Glomerular visceral epithelial cell (primary cell): ENCODE data around the gene PIGZ.

ENCODE experiments used
- DNase-seq: peaks from one replicate; pipeline ENCODE4 v3.0.0-alpha.2; 2016; ENCODE audit errors: extremely low spot score

The PIGZ gene

DNA sequence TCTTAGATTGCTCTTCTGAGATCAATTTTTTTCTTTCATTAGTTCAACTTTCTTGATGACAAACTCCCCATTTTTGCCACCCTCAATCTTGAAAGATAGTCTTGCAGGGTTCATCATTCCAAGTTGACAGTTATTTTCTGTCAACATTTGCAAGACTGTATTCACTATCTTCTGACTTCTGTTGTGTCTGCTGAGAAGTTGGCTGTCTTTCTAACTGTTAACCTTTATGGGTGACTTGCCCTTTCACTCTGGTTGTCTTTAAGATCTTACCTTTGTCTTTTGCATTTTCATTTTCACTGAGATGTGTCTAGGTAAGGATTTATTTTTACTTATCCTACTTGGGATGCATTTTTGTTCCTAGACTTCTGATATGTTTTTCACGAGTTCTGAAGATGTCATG is 14.6 kb upstream of the PIGZ start:
- DNase-seq, result no peak

DNA sequence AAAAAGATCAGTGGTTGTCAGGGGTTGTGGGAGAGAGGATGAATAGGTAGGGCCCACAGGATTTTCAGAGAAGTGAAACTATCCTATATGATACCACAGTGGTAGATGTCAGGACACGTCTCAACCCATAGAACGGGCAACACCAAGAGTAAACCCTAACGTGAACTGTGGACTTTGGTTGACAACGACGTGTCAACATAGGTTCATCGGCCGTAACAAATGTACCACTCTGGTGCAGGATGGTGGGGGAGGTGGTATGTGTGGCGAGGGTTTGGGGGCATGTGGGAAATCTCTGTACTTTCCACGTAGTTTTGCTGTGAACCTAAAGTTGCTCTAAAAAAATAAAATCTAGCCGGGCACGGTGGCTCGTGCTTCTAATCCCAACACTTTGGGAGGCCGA is 13.0 kb upstream of the PIGZ start:
- DNase-seq, result no peak

DNA sequence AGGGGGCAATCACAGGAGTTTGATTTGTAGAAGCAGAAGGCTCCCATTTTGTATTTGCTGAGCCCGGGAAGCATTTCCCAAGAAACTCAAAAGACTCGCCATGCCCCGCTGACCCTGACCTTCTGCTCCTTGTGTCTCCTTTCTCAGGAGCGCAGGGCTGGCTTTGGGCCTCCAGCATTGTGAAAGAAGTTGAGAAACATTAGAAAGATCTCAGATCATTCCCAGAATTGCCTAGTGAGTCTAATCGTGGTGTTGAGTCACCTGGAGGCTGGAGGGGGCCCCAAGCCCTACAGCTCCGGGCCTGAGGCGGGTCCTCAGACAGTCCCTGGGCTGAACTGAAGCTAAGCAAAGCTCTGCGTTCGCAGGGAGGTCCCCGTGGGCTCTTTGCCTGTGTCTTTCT is 10.9 kb upstream of the PIGZ start:
- DNase-seq, result peak; percentile 46

DNA sequence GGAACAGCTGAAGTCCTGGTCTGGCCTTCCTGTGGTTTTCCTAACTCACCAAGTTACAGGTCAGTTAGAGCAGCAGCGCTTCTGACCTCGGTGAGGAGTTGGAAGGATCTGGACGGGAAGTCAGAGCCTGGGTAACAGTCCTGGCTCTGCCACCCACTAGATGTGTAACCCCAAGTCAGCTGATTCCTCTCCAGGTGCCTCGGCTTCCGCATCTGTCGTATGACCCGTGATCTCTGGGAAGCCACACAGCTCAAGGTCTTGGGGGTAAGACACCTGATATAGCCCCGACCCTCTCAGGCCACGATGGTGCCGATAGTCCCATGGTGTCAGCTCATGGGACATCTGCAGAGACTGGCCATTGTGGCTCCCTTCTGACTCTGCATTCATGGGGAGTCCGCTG is 8.3 kb upstream of the PIGZ start:
- DNase-seq, result no peak

DNA sequence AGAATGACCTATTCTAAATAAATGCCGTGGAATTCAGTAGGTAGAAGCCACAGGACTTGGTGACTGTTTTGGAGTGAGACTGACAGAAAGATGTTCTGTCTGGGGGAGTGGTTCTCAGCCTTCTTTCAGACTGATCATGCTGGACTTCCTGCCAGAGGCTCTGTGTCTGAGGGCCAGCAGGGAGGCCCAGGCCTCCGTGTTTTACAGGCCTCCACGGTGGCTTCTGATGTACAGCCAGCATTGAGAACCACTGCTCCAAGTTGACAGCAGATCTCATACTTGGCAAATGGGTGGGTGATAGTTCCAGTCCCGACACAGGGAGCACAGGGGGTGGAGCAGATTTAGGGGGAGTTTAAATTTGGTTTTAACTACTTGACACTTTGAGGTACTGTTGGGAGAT is 6.7 kb upstream of the PIGZ start:
- DNase-seq, result no peak

DNA sequence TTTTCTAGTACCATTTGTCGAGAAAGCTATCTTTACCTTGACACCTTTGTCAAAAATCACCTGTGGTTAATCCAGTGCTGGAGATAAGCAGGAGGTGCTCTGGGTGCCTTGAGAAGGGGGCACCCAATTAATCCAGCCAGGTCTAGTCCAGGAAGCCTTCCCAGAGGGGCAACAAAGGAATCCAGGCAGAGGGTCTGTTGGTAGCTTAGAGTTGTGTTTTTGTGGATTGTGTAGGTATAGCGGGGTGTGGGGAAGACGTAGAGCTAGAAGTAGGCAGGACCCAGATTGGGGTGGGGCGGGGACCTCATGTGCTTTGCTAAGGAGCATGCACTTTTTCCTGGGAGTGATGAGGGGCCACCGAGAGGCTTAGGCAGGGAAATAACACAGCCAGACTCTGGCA is 6.0 kb upstream of the PIGZ start:
- DNase-seq, result no peak

DNA sequence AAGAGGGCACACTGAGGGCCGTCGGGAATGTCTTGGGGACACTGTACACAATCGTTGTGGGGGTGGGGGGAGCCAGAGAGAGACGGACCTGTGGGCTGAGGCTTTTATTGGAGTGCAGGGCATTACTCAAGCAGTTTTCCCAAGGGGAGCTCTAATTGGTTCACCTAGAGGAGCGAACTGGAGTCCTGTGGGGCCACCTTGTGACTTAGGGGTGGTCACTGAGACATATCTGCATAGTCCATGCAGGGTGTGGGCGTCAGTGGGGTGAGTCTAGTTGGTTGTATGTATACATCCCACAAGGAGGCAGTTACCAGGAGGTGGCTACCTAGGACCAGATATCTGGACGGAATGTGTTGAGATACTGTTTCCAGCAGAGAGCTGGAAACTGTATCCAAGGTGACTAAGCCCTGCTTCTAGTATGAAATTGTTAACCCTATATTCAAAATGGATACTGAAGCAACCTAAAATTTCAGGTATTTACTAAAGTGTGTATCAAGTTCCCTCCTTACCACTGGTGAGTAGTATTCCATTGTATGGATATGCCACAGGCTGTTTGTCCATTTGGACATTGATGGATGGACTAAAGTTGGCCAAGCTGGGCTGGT is 2.6 kb upstream of the PIGZ start:
- no peak for DNase-seq

DNA sequence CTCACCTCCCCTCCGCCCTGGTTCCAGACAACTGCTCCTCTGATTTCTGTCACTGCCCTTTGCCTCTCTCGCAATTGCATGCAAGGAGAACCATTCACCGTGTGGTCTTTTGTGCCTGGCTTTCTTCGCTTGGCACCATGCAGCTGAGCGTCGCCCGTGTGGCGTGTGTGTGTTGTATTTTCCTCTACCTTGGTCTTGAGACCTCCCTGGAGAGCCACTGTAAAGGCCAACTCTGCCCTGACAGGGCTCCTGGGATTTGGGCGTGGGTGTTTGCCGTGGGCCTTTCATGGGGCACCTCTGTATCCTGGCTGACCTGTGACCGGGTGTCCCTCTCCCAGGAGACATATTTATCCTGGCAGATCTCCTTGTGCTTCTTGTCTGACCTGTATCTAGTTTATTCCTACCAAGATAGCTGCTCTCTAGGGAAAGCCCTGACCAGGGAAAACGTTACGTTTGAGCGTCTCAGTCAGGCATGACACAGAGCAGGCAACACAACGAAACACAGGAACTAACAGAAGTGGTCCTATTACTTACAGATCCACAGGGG is 2.0 kb upstream of the PIGZ start:
- no peak for DNase-seq

DNA sequence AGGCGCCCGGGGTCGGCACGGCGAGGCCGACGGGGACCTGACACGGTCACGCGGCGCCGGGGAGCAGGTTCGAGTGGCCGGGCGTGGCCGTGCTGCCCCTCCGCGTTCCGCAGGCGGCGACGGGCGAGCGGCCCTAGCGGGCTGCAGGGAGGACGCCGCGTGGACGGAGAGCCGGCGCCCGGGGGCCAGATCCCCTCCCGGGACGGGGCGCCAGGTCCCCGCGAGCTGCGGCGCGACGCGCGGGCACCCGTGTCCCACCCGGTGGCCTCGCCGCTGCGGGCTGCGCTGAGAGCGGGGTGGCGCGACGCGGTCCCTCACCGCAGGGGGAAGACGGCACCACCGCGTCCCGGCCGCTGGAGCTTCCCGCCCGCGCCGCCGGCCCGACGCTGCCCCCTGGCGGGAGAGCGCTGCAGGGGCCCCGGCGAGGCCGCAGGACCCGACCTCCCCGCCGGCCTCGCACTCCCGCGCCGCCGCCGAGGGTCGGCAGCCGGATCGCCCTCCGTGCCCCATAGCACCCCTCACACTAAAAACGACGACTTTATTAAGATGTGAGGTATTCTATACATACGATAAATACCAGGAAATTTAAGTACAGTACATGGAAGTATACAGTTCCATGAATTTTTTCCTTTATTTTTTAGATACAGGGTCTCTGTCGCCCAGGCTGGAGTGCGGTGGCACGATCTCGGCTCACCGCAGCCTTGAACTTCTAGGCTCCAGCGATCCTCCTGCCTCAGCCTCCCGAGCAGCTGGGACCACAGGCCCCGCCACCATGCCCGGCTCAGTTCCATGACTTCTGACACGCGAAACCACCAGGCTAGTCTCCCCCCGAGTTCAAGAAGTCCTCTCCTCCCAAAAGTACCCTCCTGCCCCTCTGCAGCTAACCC is 1.3 kb upstream of the PIGZ start:
- DNase-seq, result peak; percentile 63

DNA sequence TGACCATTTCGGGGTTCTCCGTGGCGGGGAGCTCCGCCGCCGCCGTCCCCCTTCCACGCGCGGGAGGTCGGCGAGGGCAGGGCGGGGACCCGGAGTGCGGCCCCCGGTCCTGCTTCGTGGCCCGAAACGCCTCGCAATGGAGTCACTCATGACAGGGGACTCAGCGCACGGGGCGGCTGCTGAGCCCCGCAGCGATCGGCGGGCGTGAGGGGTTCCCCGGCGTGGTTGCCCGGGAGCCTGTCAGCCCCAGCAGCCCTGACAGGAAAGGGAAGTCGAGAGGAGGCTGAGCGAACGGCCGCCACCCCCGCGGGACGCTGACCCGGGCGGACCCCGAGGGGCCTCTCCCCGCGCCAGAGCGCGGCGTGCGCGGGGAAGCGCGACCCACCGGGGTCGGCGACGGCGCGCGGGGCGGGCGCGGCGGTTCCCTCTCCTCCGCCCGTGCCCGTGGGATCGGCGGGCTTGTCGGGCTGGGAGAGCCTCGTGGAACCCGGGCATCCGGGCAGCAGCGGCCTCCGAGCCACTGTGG is 564 bp upstream of the PIGZ start:
- peak; percentile 25 for DNase-seq

DNA sequence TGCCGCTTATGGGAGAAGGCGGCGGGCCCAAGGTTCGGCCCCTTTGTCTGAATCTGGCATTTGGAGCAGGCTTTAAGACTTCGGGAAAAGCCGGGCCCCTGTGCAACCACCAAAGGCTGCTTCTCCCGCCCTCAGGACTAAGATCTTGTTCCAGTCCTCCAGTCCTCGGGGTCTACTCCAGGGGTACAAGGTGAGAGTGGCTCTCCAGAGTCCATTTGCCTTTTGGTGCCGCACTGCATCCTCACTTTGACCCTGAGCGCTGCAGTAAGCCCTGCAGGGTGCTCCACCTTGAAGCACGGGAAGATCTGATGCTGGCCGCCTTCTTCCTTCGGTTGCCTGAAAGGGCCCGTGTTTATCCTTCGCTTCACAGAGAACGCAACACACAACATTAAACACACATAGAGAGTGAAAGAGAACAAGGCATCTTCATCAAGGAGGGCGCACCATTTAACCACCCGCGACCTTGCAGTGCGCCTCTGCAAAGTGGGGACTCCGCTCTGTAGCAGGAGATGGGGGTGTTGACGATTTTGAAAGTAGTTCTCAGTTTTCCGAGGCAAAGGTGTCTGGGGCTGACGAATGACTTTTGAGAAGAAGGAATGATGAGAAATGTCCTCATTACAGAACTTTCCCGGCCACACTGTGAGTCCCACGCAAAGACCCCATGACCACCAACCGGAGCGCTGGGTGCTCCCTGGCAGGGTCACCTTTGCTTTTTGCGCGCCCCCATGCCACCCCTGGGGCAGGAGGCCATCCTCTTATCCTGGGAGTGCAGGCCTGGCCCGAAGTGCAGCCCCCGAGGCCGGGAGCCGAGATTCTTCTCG is 1.0 kb downstream of the PIGZ start:
- DNase-seq, result no peak

DNA sequence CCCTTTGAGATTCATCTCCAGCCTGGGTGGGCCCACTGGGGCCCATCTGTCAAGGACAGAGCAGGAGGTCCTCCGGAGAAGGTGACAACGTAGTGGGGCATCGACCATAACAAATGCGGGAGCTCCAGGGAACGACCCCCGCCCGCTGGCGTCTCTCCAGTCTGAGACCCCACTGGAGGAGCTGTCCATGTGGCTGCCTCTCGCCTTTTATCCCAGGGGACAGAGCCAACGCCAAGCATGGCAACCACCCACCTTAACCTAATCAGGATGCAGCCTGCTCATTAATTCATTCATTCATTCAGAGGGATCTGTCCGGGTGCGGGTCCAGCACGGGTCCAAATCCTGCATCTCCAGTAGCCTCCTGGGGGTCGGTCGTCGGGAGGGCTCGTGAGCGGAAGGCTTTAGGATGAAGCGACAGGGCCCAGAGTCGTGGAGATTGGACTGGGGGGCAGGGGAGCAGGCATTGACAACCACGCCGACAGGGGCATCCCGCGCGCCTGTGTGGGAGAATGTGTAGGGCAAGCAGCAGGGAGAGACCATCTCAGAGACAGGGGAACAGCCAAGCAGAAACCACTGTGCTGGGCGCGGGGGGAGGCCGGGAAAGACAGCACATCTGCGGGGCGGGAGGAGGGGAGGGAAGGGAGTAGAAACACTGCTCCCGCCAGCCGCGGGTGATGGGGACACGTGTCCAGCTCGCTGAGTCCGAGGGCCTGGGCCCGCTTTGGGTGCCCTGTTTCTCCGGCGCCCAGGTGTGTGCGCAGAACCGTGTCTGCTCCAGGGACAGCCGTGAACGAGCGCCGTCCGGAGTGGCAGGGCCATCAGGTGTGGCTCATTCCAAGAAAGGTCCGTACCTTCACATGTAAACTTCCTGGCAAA is 1.9 kb downstream of the PIGZ start:
- no peak for DNase-seq

DNA sequence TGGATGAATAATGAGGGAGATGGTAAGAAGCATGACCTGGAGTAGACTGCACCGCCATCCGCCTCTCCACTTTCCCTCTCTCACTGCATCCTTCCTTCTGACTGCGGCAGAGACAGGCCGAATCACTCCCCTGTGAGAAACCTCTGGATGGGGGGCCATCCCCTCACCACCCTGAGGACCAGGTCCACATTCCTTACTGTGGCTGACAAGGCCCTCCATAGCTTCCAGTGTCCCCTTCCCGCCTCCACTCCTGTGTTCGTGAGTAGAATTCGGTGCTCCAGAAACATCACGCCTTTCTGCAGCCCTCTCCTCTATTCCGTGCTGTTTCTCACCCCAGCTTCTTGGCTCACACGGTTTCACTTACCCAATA is 2.8 kb downstream of the PIGZ start:
- no peak for DNase-seq

DNA sequence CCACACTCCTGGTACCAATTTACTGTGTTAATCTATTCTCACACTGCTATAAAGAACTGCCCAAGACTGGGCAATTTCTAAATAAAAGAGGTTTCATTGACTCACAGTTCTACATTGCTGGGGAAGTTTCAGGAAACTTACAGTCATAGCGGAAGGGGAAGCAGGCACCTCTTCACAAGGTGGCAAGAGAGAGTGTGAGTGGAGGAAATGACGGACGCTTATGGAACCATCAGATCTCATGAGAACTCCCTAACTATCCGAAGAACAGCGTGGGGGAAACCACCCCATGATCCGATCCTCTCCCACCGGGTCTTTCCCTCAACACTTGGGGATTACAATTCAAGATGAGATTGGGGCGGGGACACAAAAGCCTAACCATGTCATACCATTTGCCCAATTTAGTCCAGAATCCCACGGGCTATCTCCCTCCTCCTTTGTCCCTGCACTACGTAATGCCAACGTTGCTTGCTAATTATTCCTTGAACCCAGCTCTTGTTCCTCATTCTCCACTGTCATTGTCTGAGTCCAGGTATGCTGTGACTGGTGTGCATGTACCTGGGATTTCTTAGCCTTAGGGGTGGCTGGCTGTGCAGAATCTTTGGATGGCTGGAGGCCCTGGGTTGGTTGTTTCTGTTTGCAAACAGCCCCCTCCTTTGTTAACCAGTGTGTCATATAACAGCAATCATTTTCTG is 3.4 kb downstream of the PIGZ start:
- DNase-seq, result no peak

DNA sequence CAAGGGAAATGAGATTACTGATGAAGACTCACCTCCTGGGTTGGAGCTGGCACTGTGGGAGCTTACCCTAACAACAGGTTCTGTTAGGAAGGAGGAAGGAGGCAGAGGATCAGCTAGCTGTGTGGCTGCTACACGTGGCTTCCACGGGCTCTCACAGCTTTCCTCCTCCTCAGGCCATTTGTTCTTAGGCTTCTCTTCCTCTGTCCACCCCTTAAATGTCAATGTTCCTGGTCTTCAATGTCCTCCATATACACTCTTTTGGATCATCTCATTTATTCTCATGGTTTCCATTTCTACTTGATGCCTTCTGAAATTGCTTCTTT is 5.0 kb downstream of the PIGZ start:
- DNase-seq, result no peak

DNA sequence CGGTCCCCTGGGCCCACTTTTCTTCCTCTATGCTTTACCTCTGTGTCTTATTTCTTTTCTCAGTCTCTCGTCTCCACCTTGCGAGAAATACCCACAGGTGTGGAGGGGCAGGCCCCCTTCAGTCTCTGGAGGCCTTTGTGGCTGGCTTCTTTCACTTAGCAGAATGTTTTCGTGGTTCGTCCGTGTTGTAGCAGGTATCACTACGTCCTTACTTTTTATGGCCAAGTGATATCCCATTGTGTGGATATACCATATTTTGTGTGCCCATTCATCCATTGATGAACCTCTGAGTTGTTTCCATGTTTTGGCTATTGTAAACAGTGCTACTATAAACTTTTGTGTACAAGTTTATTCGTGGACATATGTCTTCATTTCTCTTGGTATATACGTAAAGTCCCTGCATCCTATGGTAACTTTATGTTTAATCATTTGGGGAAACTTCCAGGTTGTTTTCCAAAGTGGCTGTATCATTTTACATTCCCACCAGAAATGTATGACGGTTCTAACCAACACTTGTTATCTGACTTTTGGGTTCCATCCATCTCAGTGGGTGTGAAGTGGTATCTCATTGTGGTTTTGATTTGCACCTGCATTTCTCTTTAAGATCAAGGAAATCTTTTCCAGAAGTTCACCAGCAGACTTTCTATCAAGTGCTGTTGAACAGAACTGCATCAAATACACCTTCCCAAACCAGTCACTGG is 5.6 kb downstream of the PIGZ start:
- no peak for DNase-seq

DNA sequence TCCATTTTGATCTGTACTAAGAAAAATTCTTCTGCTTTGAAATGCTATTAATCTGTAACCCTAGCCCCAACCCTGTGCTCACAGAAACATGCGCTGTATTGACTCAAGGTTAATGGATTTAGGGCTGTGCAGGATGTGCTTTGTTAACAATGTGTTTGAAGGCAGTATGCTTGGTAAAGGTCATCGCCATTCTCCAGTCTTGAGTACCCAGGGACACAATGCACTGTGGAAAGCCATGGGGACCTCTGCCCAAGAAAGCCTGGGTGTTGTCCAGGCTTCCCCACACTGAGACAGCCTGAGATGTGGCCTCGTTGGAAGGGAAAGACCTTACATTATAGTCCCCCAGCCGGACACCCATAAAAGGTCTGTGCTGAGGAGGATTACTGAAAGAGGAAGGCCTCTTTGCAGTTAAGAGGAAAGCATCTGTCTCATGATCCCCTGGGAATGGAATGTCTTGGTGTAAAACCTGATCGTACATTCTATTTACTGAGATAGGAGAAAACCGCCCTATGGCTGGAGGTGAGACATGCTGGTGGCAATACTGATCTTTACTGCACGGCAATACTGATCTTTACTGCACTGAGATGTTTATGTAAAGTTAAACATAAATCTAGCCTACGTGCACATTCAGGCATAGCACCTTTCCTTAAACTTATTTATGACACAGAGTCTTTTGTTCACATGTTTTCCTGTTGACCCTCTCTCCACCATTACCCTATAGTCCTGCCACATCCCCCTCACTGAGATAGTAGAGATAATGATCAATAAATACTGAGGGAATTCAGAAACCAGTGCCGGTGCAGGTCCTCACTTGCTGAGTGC is 6.3 kb downstream of the PIGZ start:
- DNase-seq, result no peak

DNA sequence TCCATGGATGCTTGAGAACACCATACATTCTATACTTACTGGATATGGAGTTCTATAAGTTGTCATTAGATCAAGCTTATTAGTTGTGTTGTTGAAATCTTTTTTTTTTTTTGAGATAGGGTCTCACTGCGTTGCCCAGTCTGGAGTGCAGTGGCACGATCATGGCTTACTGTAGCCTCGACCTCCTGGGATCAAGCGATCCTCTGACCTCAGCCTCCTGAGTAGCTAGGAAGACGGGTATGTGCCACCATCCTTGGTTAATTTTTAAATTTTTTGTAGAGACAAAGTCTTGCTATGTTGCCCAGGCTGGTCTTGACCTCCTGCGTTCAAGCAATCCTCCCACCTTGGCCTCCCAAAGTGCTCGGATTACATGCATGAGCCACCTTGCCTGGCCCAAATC is 13.8 kb downstream of the PIGZ start:
- no peak for DNase-seq

DNA sequence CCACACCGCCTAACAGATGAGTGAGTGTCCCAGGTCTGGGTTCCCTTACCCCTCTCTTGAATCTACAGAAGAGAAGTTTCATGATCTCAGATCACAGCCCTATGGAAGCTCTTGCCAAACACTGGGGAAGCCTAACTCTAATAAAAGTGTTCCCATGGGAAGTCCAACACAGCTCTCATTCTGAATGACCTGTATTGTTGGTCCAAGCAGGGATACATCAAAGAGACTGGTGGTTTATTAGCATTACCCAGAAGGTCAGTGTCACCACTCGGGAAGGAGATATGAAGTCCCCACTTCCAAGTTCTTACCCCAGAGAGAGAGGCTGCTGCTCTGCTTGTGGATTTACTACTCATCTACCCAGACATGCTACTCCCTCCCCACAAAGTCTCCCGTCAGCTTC is 17.3 kb downstream of the PIGZ start:
- no peak for DNase-seq
